ENCODE results near the gene KATNAL1. TPM values are rescaled to one million over a fixed set of nuclear protein-coding genes. Genes with fewer than 3 reads are reported as not detected.

KATNAL1 gene
- total RNA-seq, 1 donor from 2014 or later, result 74.6 TPM

- Mint-ChIP-seq H3K4me3 (ENCODE audit: unreplicated experiment) (no peak overlapping the region), H3K9me3 (ENCODE audit: unreplicated experiment) (peaks cover 1% of the 10 kb centered on the region), H3K27me3 (ENCODE audit: unreplicated experiment) (no peaks in the 10 kb centered on the region), H3K4me1 (ENCODE audit: low read depth, unreplicated experiment) (no peaks in the 10 kb centered on the region), H3K27ac (ENCODE audit: unreplicated experiment) (no peak overlapping the region), H3K36me3 (ENCODE audit: unreplicated experiment) (no peaks in the 10 kb centered on the region)
- no peak for DNase-seq
- no peak for TF ChIP-seq CTCF (IDR thresholded peaks at IDR 0.05; ENCODE audit: partially characterized antibody, unreplicated experiment)
These were observed 95.1 kb downstream of the KATNAL1 start for GRCh38 chr13:30212256-30212655.

- Mint-ChIP-seq H3K36me3 (ENCODE audit: unreplicated experiment) (no peaks in the 10 kb centered on the region), H3K9me3 (ENCODE audit: unreplicated experiment) (peaks cover 1% of the 10 kb centered on the region), H3K4me1 (ENCODE audit: low read depth, unreplicated experiment) (no peaks in the 10 kb centered on the region), H3K27ac (ENCODE audit: unreplicated experiment) (no peak overlapping the region), H3K4me3 (ENCODE audit: unreplicated experiment) (no peak overlapping the region), H3K27me3 (ENCODE audit: unreplicated experiment) (no peaks in the 10 kb centered on the region)
- no peak for TF ChIP-seq CTCF (IDR thresholded peaks at IDR 0.05; ENCODE audit: partially characterized antibody, unreplicated experiment)
- no peak for DNase-seq
These were observed 95.6 kb downstream of the KATNAL1 start for GRCh38 chr13:30211745-30212144.

- H3K4me1 Mint-ChIP-seq (ENCODE audit: low read depth, unreplicated experiment), result peaks cover 2% of the 10 kb centered on the region
- H3K27me3 Mint-ChIP-seq (ENCODE audit: unreplicated experiment), result no peaks in the 10 kb centered on the region
- no peak for TF ChIP-seq CTCF (IDR thresholded peaks at IDR 0.05; ENCODE audit: partially characterized antibody, unreplicated experiment)
- no peak for DNase-seq
- no peaks in the 10 kb centered on the region for H3K36me3 Mint-ChIP-seq (ENCODE audit: unreplicated experiment)
- H3K9me3 Mint-ChIP-seq (ENCODE audit: unreplicated experiment), result no peaks in the 10 kb centered on the region
- H3K27ac Mint-ChIP-seq (ENCODE audit: unreplicated experiment), result no peak overlapping the region
- no peak overlapping the region for H3K4me3 Mint-ChIP-seq (ENCODE audit: unreplicated experiment)
These were observed 102.8 kb downstream of the KATNAL1 start for GRCh38 chr13:30204564-30204963.

- peak; percentile 54 for DNase-seq
- Mint-ChIP-seq H3K9me3 (ENCODE audit: unreplicated experiment) (peaks cover under 1% of the 10 kb centered on the region), H3K4me3 (ENCODE audit: unreplicated experiment) (no peak overlapping the region)
These were observed 111.3 kb downstream of the KATNAL1 start for GRCh38 chr13:30196025-30196424.

GRCh38 chr13:30194906-30195305, 112.4 kb downstream of the KATNAL1 start:
- no peak for TF ChIP-seq CTCF (IDR thresholded peaks at IDR 0.05; ENCODE audit: partially characterized antibody, unreplicated experiment)
- no peak for DNase-seq
- Mint-ChIP-seq H3K27me3 (ENCODE audit: unreplicated experiment) (no peaks in the 10 kb centered on the region), H3K27ac (ENCODE audit: unreplicated experiment) (no peak overlapping the region), H3K4me1 (ENCODE audit: low read depth, unreplicated experiment) (peaks cover 7% of the 10 kb centered on the region), H3K9me3 (ENCODE audit: unreplicated experiment) (peaks cover 1% of the 10 kb centered on the region), H3K4me3 (ENCODE audit: unreplicated experiment) (no peak overlapping the region), H3K36me3 (ENCODE audit: unreplicated experiment) (no peaks in the 10 kb centered on the region)

More at GRCh38 chr13:30196025-30196424, 111.3 kb downstream of the KATNAL1 start:
- Mint-ChIP-seq H3K27me3 (ENCODE audit: unreplicated experiment) (no peaks in the 10 kb centered on the region), H3K36me3 (ENCODE audit: unreplicated experiment) (no peaks in the 10 kb centered on the region), H3K4me1 (ENCODE audit: low read depth, unreplicated experiment) (peaks cover 8% of the 10 kb centered on the region), H3K27ac (ENCODE audit: unreplicated experiment) (no peak overlapping the region)
- TF ChIP-seq CTCF (IDR thresholded peaks at IDR 0.05; ENCODE audit: partially characterized antibody, unreplicated experiment), result no peak
